ENCODE data around the gene CEACAM3. TPM values are rescaled to one million over a fixed set of nuclear protein-coding genes. Genes with fewer than 3 reads are reported as not detected.

The CEACAM3 gene
- total RNA-seq, 1 experiment from 2014 or later = not detected

DNA sequence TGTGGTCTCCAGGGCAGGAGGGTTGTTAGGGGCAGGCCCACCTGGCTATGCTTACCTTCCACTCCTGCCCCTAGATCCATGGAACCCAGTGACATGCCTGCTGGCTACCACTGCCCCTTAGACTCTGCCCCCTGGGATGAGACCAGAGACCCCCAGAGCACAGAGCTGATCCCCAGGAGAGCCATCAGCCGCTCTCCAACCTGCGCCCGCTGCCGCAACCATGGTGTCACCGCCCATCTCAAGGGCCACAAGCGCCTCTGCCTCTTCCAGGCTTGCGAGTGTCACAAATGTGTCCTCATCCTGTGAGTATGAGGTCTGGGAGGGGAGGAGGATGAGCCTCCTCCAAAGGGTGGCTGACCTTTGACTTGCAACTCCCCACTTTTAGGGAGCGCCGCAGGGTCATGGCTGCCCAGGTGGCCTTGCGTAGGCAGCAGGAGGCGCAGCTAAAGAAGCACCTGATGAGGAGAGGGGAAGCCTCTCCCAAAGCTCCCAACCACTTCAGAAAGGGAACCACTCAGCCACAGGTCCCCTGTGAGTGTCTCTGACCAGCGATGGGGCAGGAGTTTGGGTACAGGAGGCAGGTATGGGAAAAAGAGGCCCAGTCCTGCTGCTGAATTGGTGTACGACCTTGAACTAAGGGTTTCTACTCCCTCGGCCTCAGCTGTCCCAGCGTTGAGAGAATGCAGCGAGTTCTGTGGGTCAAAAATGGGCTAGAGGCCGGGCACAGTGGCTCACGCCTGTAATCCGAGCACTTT, 51.1 kb downstream of the CEACAM3 start:
- Histone ChIP-seq H3K4me3 (no peak overlapping the region), H4K20me1 (ENCODE audit: insufficient read depth) (no peaks in the 10 kb centered on the region), H3K27ac (no peak overlapping the region), H3K36me3 (ENCODE audit: low read depth) (no peaks in the 10 kb centered on the region), H3K9me2 (ENCODE audit: insufficient read depth) (no peaks in the 10 kb centered on the region), H3K4me1 (replicated peaks; ENCODE audit: insufficient read depth) (no peaks in the 10 kb centered on the region), H3K9me3 (ENCODE audit: insufficient read depth, low read depth) (no peaks in the 10 kb centered on the region), H3K27me3 (ENCODE audit: insufficient read depth, low read depth) (peaks cover 35% of the 10 kb centered on the region), H2AFZ (no peak overlapping the region), H3K79me2 (ENCODE audit: low read depth) (no peaks in the 10 kb centered on the region), H3K4me2 (no peak overlapping the region), H3F3A (ENCODE audit: insufficient read depth, low read depth) (no peaks in the 10 kb centered on the region)
- POLR2A ChIA-PET (ENCODE audit: unreplicated experiment) = no interaction called here
- TF ChIP-seq, protein P1, sequence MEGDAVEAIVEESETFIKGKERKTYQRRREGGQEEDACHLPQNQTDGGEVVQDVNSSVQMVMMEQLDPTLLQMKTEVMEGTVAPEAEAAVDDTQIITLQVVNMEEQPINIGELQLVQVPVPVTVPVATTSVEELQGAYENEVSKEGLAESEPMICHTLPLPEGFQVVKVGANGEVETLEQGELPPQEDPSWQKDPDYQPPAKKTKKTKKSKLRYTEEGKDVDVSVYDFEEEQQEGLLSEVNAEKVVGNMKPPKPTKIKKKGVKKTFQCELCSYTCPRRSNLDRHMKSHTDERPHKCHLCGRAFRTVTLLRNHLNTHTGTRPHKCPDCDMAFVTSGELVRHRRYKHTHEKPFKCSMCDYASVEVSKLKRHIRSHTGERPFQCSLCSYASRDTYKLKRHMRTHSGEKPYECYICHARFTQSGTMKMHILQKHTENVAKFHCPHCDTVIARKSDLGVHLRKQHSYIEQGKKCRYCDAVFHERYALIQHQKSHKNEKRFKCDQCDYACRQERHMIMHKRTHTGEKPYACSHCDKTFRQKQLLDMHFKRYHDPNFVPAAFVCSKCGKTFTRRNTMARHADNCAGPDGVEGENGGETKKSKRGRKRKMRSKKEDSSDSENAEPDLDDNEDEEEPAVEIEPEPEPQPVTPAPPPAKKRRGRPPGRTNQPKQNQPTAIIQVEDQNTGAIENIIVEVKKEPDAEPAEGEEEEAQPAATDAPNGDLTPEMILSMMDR (conservative IDR thresholded peaks at IDR 0.05) = no peak
- TF ChIP-seq EZH2 (IDR thresholded peaks at IDR 0.05; ENCODE audit: low read depth) = no peak
- CTCF ChIA-PET = no interaction called here
- intact Hi-C loops (cut with micrococcal nuclease; ENCODE audit: unreplicated experiment) = no loop called here
- no TSS peak for BruUV-seq (replicated peaks)
- DNase-seq = no peak

DNA sequence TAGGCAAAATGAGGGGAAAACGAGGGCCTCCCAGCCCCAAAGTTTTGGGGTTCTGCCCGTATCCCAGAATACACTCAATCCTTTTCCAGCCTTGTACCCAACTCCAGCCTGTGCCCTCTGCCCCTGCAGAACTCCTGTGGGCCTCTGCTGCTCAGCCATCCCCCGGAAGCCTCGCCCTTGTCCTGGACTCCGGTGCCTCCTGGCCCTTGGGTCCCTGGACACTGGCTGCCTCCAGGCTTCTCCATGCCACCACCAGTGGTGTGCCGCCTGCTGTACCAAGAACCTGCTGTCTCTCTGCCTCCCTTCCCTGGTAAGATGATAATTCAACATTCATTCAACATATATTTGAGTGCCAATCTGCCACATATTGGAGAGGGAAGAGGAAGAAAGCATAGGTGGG, 52.3 kb downstream of the CEACAM3 start:
- Histone ChIP-seq H3K27me3 (ENCODE audit: insufficient read depth, low read depth) (peaks cover 46% of the 10 kb centered on the region), H3K36me3 (ENCODE audit: low read depth) (no peaks in the 10 kb centered on the region), H3K4me3 (no peak overlapping the region), H3K4me2 (no peak overlapping the region), H3K4me1 (replicated peaks; ENCODE audit: insufficient read depth) (no peaks in the 10 kb centered on the region), H3K9me2 (ENCODE audit: insufficient read depth) (no peaks in the 10 kb centered on the region), H2AFZ (no peak overlapping the region), H3F3A (ENCODE audit: insufficient read depth, low read depth) (no peaks in the 10 kb centered on the region), H4K20me1 (ENCODE audit: insufficient read depth) (no peaks in the 10 kb centered on the region), H3K79me2 (ENCODE audit: low read depth) (no peaks in the 10 kb centered on the region), H3K9me3 (ENCODE audit: insufficient read depth, low read depth) (no peaks in the 10 kb centered on the region), H3K27ac (no peak overlapping the region)
- ChIA-PET POLR2A (ENCODE audit: unreplicated experiment) (no interaction called here), CTCF (interaction anchor here (0.6 kb wide), 2 partner anchors 21 to 185 kb away, joined by 4 to 16 read pairs; no protein-coding TSS in a partner anchor)
- no peak for DNase-seq
- TF ChIP-seq EZH2 (IDR thresholded peaks at IDR 0.05; ENCODE audit: low read depth) = no peak
- TF ChIP-seq, protein P1 (conservative IDR thresholded peaks at IDR 0.05) = no peak
- BruUV-seq (replicated peaks) = no TSS peak
- intact Hi-C loops (cut with micrococcal nuclease; ENCODE audit: unreplicated experiment) = no loop called here

DNA sequence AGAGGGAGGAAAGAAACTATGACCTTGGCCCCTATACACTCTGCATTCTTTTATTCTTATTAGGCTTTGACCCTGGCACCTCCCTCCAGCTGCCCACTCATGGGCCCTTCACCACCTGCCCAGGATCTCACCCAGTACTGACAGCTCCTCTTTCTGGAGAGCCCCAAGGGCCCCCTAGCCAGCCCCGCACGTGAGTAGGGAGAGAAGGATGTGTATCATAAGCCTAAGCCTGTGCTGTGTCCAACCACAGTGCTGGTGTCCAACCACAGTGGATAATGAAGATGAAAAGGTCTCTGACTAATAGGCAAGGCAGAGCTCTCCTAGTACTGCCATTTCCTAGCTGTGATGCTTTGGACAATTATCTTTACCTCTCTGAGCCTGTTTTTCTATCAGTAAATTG, 52.7 kb downstream of the CEACAM3 start:
- no peak overlapping the region for H3K27ac ChIP-seq
- no TSS peak for BruUV-seq (replicated peaks)

More for the DNA sequence above, 52.7 kb downstream of the CEACAM3 start:
- Histone ChIP-seq H3K9me3 (ENCODE audit: insufficient read depth, low read depth) (no peaks in the 10 kb centered on the region), H4K20me1 (ENCODE audit: insufficient read depth) (no peaks in the 10 kb centered on the region), H3K4me1 (replicated peaks; ENCODE audit: insufficient read depth) (no peaks in the 10 kb centered on the region), H3F3A (ENCODE audit: insufficient read depth, low read depth) (no peaks in the 10 kb centered on the region), H3K4me3 (no peak overlapping the region), H3K79me2 (ENCODE audit: low read depth) (no peaks in the 10 kb centered on the region), H3K27me3 (ENCODE audit: insufficient read depth, low read depth) (peaks cover 50% of the 10 kb centered on the region), H3K9me2 (ENCODE audit: insufficient read depth) (no peaks in the 10 kb centered on the region), H3K4me2 (no peak overlapping the region), H3K36me3 (ENCODE audit: low read depth) (no peaks in the 10 kb centered on the region), H2AFZ (no peak overlapping the region)
- ChIA-PET POLR2A (ENCODE audit: unreplicated experiment) (no interaction called here), CTCF (no interaction called here)
- intact Hi-C loops (cut with micrococcal nuclease; ENCODE audit: unreplicated experiment) = no loop called here
- TF ChIP-seq EZH2 (IDR thresholded peaks at IDR 0.05; ENCODE audit: low read depth) = no peak
- TF ChIP-seq, protein P1 (conservative IDR thresholded peaks at IDR 0.05) = no peak
- DNase-seq = no peak
